Neural progenitor cell (in vitro differentiated cells): ENCODE measurements around the gene RTKN. TPM values are rescaled to one million over a fixed set of nuclear protein-coding genes. Genes with fewer than 3 reads are reported as not detected.

Experiments used
- DNase-seq: peaks from one replicate; pipeline ENCODE4 v3.0.0-alpha.2; 2016; ENCODE audit warnings: low spot score
- H2AFZ ChIP-seq: fragments of 200-600 bp; sonication (generic); replicated peaks from 2 replicates; pipeline ENCODE4 v1.6.1; 2016; ENCODE audit warnings: antibody characterized with exemption
- H3F3A ChIP-seq: fragments of 200-600 bp; sonication (generic); 2 replicates; pipeline ENCODE4 v1.6.1; 2016; ENCODE audit warnings: antibody characterized with exemption, low read depth
- H3K27ac ChIP-seq: fragments of 200-600 bp; sonication (generic); 2 replicates; pipeline ENCODE4 v1.5.1; 2016; ENCODE audit warnings: mild to moderate bottlenecking
- H3K27me3 ChIP-seq: fragments of 200-600 bp; sonication (generic); 2 replicates; pipeline ENCODE4 v1.6.1; 2016; ENCODE audit warnings: mild to moderate bottlenecking, moderate library complexity
- H3K36me3 ChIP-seq: fragments of 200-600 bp; sonication (generic); 2 replicates; pipeline ENCODE4 v1.5.1; 2016
- H3K4me1 ChIP-seq: fragments of 200-600 bp; sonication (generic); 2 replicates; pipeline ENCODE4 v1.6.1; 2016; ENCODE audit warnings: mixed run types
- H3K4me2 ChIP-seq: fragments of 200-600 bp; sonication (generic); 2 replicates; pipeline ENCODE4 v1.6.1; 2016
- H3K4me3 ChIP-seq: fragments of 200-600 bp; sonication (generic); 2 replicates; pipeline ENCODE4 v1.5.1; 2016
- H3K79me2 ChIP-seq: fragments of 200-600 bp; sonication (generic); 2 replicates; pipeline ENCODE4 v1.6.1; 2016; ENCODE audit warnings: low read depth
- H3K9ac ChIP-seq: fragments of 200-600 bp; sonication (generic); 2 replicates; pipeline ENCODE4 v1.6.1; 2016
- H3K9me3 ChIP-seq: fragments of 200-600 bp; sonication (generic); 2 replicates; pipeline ENCODE4 v1.5.1; 2016; ENCODE audit warnings: low read depth
- H4K20me1 ChIP-seq: fragments of 200-600 bp; sonication (generic); 2 replicates; pipeline ENCODE4 v1.6.1; 2016; ENCODE audit warnings: low read depth
- H3K27ac Mint-ChIP-seq: 3 replicates; pipeline ENCODE4 v1.8.0; 2021; ENCODE audit warnings: mixed read lengths
- H3K27me3 Mint-ChIP-seq: 2 replicates; pipeline ENCODE4 v1.8.0; 2022; ENCODE audit warnings: low read depth, mild to moderate bottlenecking, inconsistent platforms, moderate library complexity, mixed read lengths; ENCODE audit not compliant: insufficient read depth
- H3K36me3 Mint-ChIP-seq: 3 replicates; pipeline ENCODE4 v1.8.0; 2021; ENCODE audit warnings: mixed read lengths
- H3K4me1 Mint-ChIP-seq: 3 replicates; pipeline ENCODE4 v1.8.0; 2021; ENCODE audit warnings: mixed read lengths
- H3K4me3 Mint-ChIP-seq: 3 replicates; pipeline ENCODE4 v1.8.0; 2021; ENCODE audit warnings: mild to moderate bottlenecking, moderate library complexity, mixed read lengths
- H3K9me3 Mint-ChIP-seq: 3 replicates; pipeline ENCODE4 v1.8.0; 2020; ENCODE audit warnings: mixed read lengths
- CTCF ChIP-seq: fragments of 200-600 bp; sonication (generic); IDR thresholded peaks from 2 replicates; pipeline ENCODE4 v1.5.1; 2017; ENCODE audit warnings: antibody characterized with exemption, mild to moderate bottlenecking
- EZH2 ChIP-seq: fragments of 200-600 bp; sonication (generic); IDR thresholded peaks from 2 replicates; pipeline ENCODE4 v1.6.1; 2017; ENCODE audit warnings: antibody characterized with exemption, mild to moderate bottlenecking, moderate library complexity
- EZH2phosphoT487 ChIP-seq: fragments of 200-600 bp; sonication (generic); IDR thresholded peaks from 2 replicates; pipeline ENCODE4 v1.6.1; 2017; ENCODE audit warnings: antibody characterized with exemption
- total RNA-seq: library from RNA; depleted of rRNA; stranded (reverse); fragments of >200 nt; gene quantifications from 2 replicates; pipeline ENCODE4 v1.2.3, GENCODE V29; 2015; ENCODE audit warnings: low replicate concordance

Gene RTKN
- total RNA-seq, 1 donor from 2014 or later: 11.4 TPM

GRCh38 chr2:74458938-74459363 is 17.2 kb upstream of the RTKN start:
- Histone ChIP-seq H2AFZ (no peak overlapping the region), H3K9ac (peak overlapping the region; percentile 82), H3K27me3 (no peaks in the 10 kb centered on the region), H3K9me3 (no peaks in the 10 kb centered on the region), H3K4me3 (peak overlapping the region; percentile 96), H3K79me2 (peaks cover 30% of the 10 kb centered on the region), H3K4me2 (peak overlapping the region; percentile 92), H3K27ac (no peak overlapping the region), H3K36me3 (no peaks in the 10 kb centered on the region), H3K4me1 (peaks cover 20% of the 10 kb centered on the region), H4K20me1 (no peaks in the 10 kb centered on the region), H3F3A (peaks cover 40% of the 10 kb centered on the region)
- Mint-ChIP-seq H3K9me3 (no peaks in the 10 kb centered on the region), H3K4me3 (peak overlapping the region; percentile 97), H3K27me3 (peaks cover 20% of the 10 kb centered on the region), H3K36me3 (peaks cover 12% of the 10 kb centered on the region), H3K4me1 (peaks cover 46% of the 10 kb centered on the region), H3K27ac (peak overlapping the region; percentile 89)
- TF ChIP-seq CTCF (no peak), EZH2phosphoT487 (no peak)
- DNase-seq: no peak

GRCh38 chr2:74458132-74458937 is 16.6 kb upstream of the RTKN start, which contains the start of gene WBP1:
TSS of gene WBP1 (plus strand) at chr2:74458438. CDS start at chr2:74458603, 165 bp downstream.
- no peaks in the 10 kb centered on the region for H3K9me3 ChIP-seq
- H3K4me1 ChIP-seq: peaks cover 19% of the 10 kb centered on the region
- peak within 1 kb of the TSS; percentile 97 for H3K4me3 Mint-ChIP-seq
- H3K36me3 ChIP-seq: no peaks in the 10 kb centered on the region
- H3K4me2 ChIP-seq: peak within 1 kb of the TSS; percentile 92
- H3K4me3 ChIP-seq: peak within 1 kb of the TSS; percentile 96
- H3K36me3 Mint-ChIP-seq: peaks cover 11% of the 10 kb centered on the region
- H3K9ac ChIP-seq: peak within 1 kb of the TSS; percentile 82
- H3K79me2 ChIP-seq: peaks cover 27% of the 10 kb centered on the region
- no peaks in the 10 kb centered on the region for H3K9me3 Mint-ChIP-seq
- TF ChIP-seq EZH2 (no peak), CTCF (no peak), EZH2phosphoT487 (no peak)
- H3K27me3 Mint-ChIP-seq: peaks cover 20% of the 10 kb centered on the region
- peak within 1 kb of the TSS; percentile 89 for H3K27ac Mint-ChIP-seq
- H2AFZ ChIP-seq: peak within 1 kb of the TSS; percentile 82
- peaks cover 43% of the 10 kb centered on the region for H3F3A ChIP-seq
- H3K4me1 Mint-ChIP-seq: peaks cover 45% of the 10 kb centered on the region
- no peaks in the 10 kb centered on the region for H4K20me1 ChIP-seq
- peak within 1 kb of the TSS; percentile 95 for H3K27ac ChIP-seq
- peak; percentile 99 for DNase-seq
- H3K27me3 ChIP-seq: no peaks in the 10 kb centered on the region

GRCh38 chr2:74457549-74458131 is 15.9 kb upstream of the RTKN start:
- H2AFZ ChIP-seq: peak overlapping the region; percentile 82
- H3K4me1 Mint-ChIP-seq: peaks cover 42% of the 10 kb centered on the region
- no peaks in the 10 kb centered on the region for H3K9me3 ChIP-seq
- H3K9ac ChIP-seq: peak overlapping the region; percentile 59
- peaks cover 39% of the 10 kb centered on the region for H3F3A ChIP-seq
- H3K4me3 Mint-ChIP-seq: peak overlapping the region; percentile 97
- H3K27me3 Mint-ChIP-seq: peaks cover 22% of the 10 kb centered on the region
- peak; percentile 86 for DNase-seq
- peaks cover 27% of the 10 kb centered on the region for H3K79me2 ChIP-seq
- no peaks in the 10 kb centered on the region for H4K20me1 ChIP-seq
- TF ChIP-seq EZH2 (no peak), EZH2phosphoT487 (no peak), CTCF (no peak)
- peak overlapping the region; percentile 86 for H3K4me2 ChIP-seq
- peaks cover 4% of the 10 kb centered on the region for H3K36me3 Mint-ChIP-seq
- peak overlapping the region; percentile 95 for H3K27ac ChIP-seq
- H3K27ac Mint-ChIP-seq: peak overlapping the region; percentile 47
- peaks cover 19% of the 10 kb centered on the region for H3K4me1 ChIP-seq
- no peaks in the 10 kb centered on the region for H3K36me3 ChIP-seq
- H3K4me3 ChIP-seq: peak overlapping the region; percentile 70
- no peaks in the 10 kb centered on the region for H3K9me3 Mint-ChIP-seq
- no peaks in the 10 kb centered on the region for H3K27me3 ChIP-seq
